SK-N-DZ (cell line): ENCODE results near the gene PCDH19. TPM values are rescaled to one million over a fixed set of nuclear protein-coding genes. Genes with fewer than 3 reads are reported as not detected.
"Not testable (repeated sequence)": the region's sequence is repeated elsewhere in the genome, so short reads cannot be mapped to it uniquely, and the experiment has no call there.

Experiments
- DNase-seq: peaks from one replicate; pipeline ENCODE4 v3.0.0-alpha.2; 2015; ENCODE audit warnings: low spot score
- polyA plus RNA-seq, 2 experiments: library from polyadenylated mRNA; depleted of rRNA; stranded (reverse); fragments of >200 nt; gene quantifications; 2 replicates each; pipeline ENCODE4 v1.2.3, GENCODE V29; 2014

Gene PCDH19
- 0.02 TPM in 1 of 2 replicates, not detected in the other for polyA plus RNA-seq (2014; cell fraction: cytosol; rRNA removed)
- polyA plus RNA-seq (2014; cell fraction: nucleus; rRNA removed) = not detected in 2 replicates

GRCh38 chrX:100409610-100410590 is at the start of gene PCDH19:
TSS of gene PCDH19 (minus strand) at chrX:100410273. CDS start at chrX:100408597, 1,676 bp downstream.
- peak; percentile 47 for DNase-seq

- no peak for DNase-seq
Observed at GRCh38 chrX:100449696-100450608, 39.9 kb upstream of the PCDH19 start.

- DNase-seq = peak; percentile 10
Observed at GRCh38 chrX:100447655-100448397, 37.8 kb upstream of the PCDH19 start.

- DNase-seq = no peak
Observed at GRCh38 chrX:100445593-100445992, 35.5 kb upstream of the PCDH19 start.

GRCh38 chrX:100441321-100441720 is 31.2 kb upstream of the PCDH19 start:
- DNase-seq = not testable (repeated sequence)

- no peak for DNase-seq
Observed at GRCh38 chrX:100440006-100440405, 29.9 kb upstream of the PCDH19 start.

GRCh38 chrX:100435726-100436125 is 25.7 kb upstream of the PCDH19 start:
- DNase-seq = no peak

GRCh38 chrX:100424012-100424411 is 13.9 kb upstream of the PCDH19 start:
- no peak for DNase-seq

GRCh38 chrX:100418556-100418955 is 8.5 kb upstream of the PCDH19 start:
- no peak for DNase-seq

- DNase-seq = no peak
Observed at GRCh38 chrX:100417681-100418080, 7.6 kb upstream of the PCDH19 start.

GRCh38 chrX:100413229-100413628 is 3.2 kb upstream of the PCDH19 start:
- peak; percentile 41 for DNase-seq

- DNase-seq = no peak
Observed at GRCh38 chrX:100411802-100412715, 2.0 kb upstream of the PCDH19 start.

GRCh38 chrX:100410901-100411801 is 1.1 kb upstream of the PCDH19 start:
- DNase-seq = no peak

- no peak for DNase-seq
Observed at GRCh38 chrX:100408713-100409609, 1.1 kb downstream of the PCDH19 start.

GRCh38 chrX:100407784-100408712 is 2.0 kb downstream of the PCDH19 start:
- no peak for DNase-seq

- DNase-seq = no peak
Observed at GRCh38 chrX:100407147-100407783, 2.8 kb downstream of the PCDH19 start.
